Esophagus squamous epithelium (tissue), 5 donors: ENCODE measurements around the gene IQSEC3. TPM values are rescaled to one million over a fixed set of nuclear protein-coding genes. Genes with fewer than 3 reads are reported as not detected.
A peak's percentile ranks its signal among the peaks of the same experiment; 100 is the strongest.

Experiments used
- DNase-seq: peaks from one replicate; lab custom pipeline; 2025; lab: John Stamatoyannopoulos, UW
- H3K27ac ChIP-seq, 4 donors: fragments of 200-600 bp; sonication (generic); one replicate each; pipeline ENCODE4 v1.5.1; 2016 to 2019; ENCODE audit warnings: mild to moderate bottlenecking in 1 of 4
- H3K27me3 ChIP-seq, 4 donors: fragments of 200-600 bp; sonication (generic); 1 replicate in 3 of 4; 2 replicates in 1 of 4; pipeline versions ENCODE4 v1.5.1 to v1.6.0; 2017 to 2021; ENCODE audit warnings: antibody characterized with exemption in 1 of 4
- H3K36me3 ChIP-seq, 3 donors: fragments of 200-600 bp; sonication (generic); one replicate each; pipeline ENCODE4 v1.5.1; 2016 to 2019
- H3K4me1 ChIP-seq, 3 donors: fragments of 200-600 bp; sonication (generic); one replicate each; pipeline ENCODE4 v1.5.1; 2017 to 2019
- H3K4me3 ChIP-seq, 4 donors: fragments of 200-600 bp; sonication (generic); 1 replicate in 3 of 4; 2 replicates in 1 of 4; pipeline ENCODE4 v1.5.1; 2016 to 2019; ENCODE audit warnings: mild to moderate bottlenecking in 2 of 4, moderate library complexity in 1 of 4
- H3K9me3 ChIP-seq, 3 donors: fragments of 200-600 bp; sonication (generic); one replicate each; pipeline ENCODE4 v1.5.1; 2016 to 2019
- CTCF ChIP-seq, 6 experiments: fragments of 450-650 bp in 4 of 6; fragments of 200-600 bp in 2 of 6; sonication (generic) in 2 of 6; IDR thresholded peaks; one replicate each; pipeline ENCODE4 v1.5.1; 2016 to 2019; ENCODE audit warnings: antibody characterized with exemption in 6 of 6, mild to moderate bottlenecking in 4 of 6, moderate library complexity in 4 of 6
- POLR2A ChIP-seq, 4 donors: fragments of 450-650 bp; IDR thresholded peaks; one replicate each; pipeline ENCODE4 v1.6.1; 2017; ENCODE audit warnings: antibody characterized with exemption in 4 of 4, mild to moderate bottlenecking in 4 of 4, moderate library complexity in 3 of 4
- WGBS, 2 donors: methylation state at CpG; one replicate each; pipeline ENCODE4 v1.1.5; 2018; 5-methylcytosine and 5-hydroxymethylcytosine counted together
- intact Hi-C: fragments of 100-400 bp; cut with DNase I; formaldehyde crosslinking; loops from one replicate; pipeline ENCODE4 v1.15.0; 2022
- total RNA-seq, 4 donors: library from RNA; depleted of rRNA; stranded (reverse); fragments of >200 nt; gene quantifications; one replicate each; pipeline ENCODE4 v1.1.0, GENCODE V29; 2016
- donor health status: DM: yes; HTN: yes; CAD: no.

The IQSEC3 gene
- total RNA-seq, 4 donors from 2014 or later = 0.04 to 0.95 (median 0.08) TPM; not detected in 1

GRCh38 chr12:151579-151978, 85.0 kb downstream of the IQSEC3 start:
- DNase-seq = no peak
- peaks cover 0 to 54% (median 0%) of the 10 kb centered on the region in 4 donors for H3K27me3 ChIP-seq
- no peaks in the 10 kb centered on the region for H3K36me3 ChIP-seq
- no peak overlapping the region for H3K27ac ChIP-seq
- H3K4me3 ChIP-seq = no peak overlapping the region
- TF ChIP-seq POLR2A (IDR thresholded peaks at IDR 0.05) (no peak), CTCF (IDR thresholded peaks at IDR 0.05) (no peak)
- 77 to 89% methylated on average over 5 of the region's 5 CpGs for WGBS, 2 donors
- H3K9me3 ChIP-seq = no peaks in the 10 kb centered on the region
- H3K4me1 ChIP-seq = peaks cover 0 to 8% (median 7%) of the 10 kb centered on the region in 3 donors
- intact Hi-C loops = no loop called here

- TF ChIP-seq CTCF (IDR thresholded peaks at IDR 0.05) = no peak
- Histone ChIP-seq H3K4me1 (peaks cover 0 to 8% (median 7%) of the 10 kb centered on the region in 3 donors), H3K9me3 (no peaks in the 10 kb centered on the region), H3K36me3 (no peaks in the 10 kb centered on the region), H3K27me3 (peaks cover 0 to 54% (median 0%) of the 10 kb centered on the region in 4 donors), H3K27ac (no peak overlapping the region), H3K4me3 (no peak overlapping the region)
- DNase-seq = no peak
- intact Hi-C loops = no loop called here
- WGBS, 2 donors = 50 to 64% methylated on average over 2 to 3 of the region's 3 CpGs
Observed at GRCh38 chr12:152440-152839, 85.9 kb downstream of the IQSEC3 start.

- intact Hi-C loops = no loop called here
- no peak for TF ChIP-seq POLR2A (IDR thresholded peaks at IDR 0.05)
- peak in 5 of 6 experiments; percentile 41 to 65 (median 46) for TF ChIP-seq CTCF (IDR thresholded peaks at IDR 0.05)
- peaks cover 0 to 8% (median 7%) of the 10 kb centered on the region in 3 donors for H3K4me1 ChIP-seq
- WGBS, 2 donors = 19 to 39% methylated on average over 4 to 9 of the region's 11 CpGs
- no peak overlapping the region for H3K27ac ChIP-seq
- peaks cover 0 to 54% (median 0%) of the 10 kb centered on the region in 4 donors for H3K27me3 ChIP-seq
- H3K36me3 ChIP-seq = no peaks in the 10 kb centered on the region
- no peak for DNase-seq
- H3K9me3 ChIP-seq = no peaks in the 10 kb centered on the region
- no peak overlapping the region for H3K4me3 ChIP-seq
Observed at GRCh38 chr12:153080-153746, 86.6 kb downstream of the IQSEC3 start.

- no peak overlapping the region for H3K27ac ChIP-seq
- H3K27me3 ChIP-seq = peaks cover 0 to 54% (median 0%) of the 10 kb centered on the region in 4 donors
- H3K4me3 ChIP-seq = no peak overlapping the region
- no peak for DNase-seq
- WGBS, 2 donors = 90 to 91% methylated on average over 9 to 12 of the region's 12 CpGs
- H3K9me3 ChIP-seq = no peaks in the 10 kb centered on the region
- H3K4me1 ChIP-seq = peaks cover 0 to 5% (median 3%) of the 10 kb centered on the region in 3 donors
- TF ChIP-seq CTCF (IDR thresholded peaks at IDR 0.05) (no peak), POLR2A (IDR thresholded peaks at IDR 0.05) (no peak)
- intact Hi-C loops = no loop called here
- no peaks in the 10 kb centered on the region for H3K36me3 ChIP-seq
Observed at GRCh38 chr12:154058-154457, 87.5 kb downstream of the IQSEC3 start.

GRCh38 chr12:155006-155405, 88.4 kb downstream of the IQSEC3 start:
- intact Hi-C loops = no loop called here
- Histone ChIP-seq H3K27me3 (peaks cover 0 to 51% (median 0%) of the 10 kb centered on the region in 4 donors), H3K4me3 (no peak overlapping the region), H3K9me3 (no peaks in the 10 kb centered on the region), H3K4me1 (no peaks in the 10 kb centered on the region), H3K36me3 (no peaks in the 10 kb centered on the region), H3K27ac (no peak overlapping the region)
- DNase-seq = no peak
- TF ChIP-seq POLR2A (IDR thresholded peaks at IDR 0.05) (no peak), CTCF (IDR thresholded peaks at IDR 0.05) (no peak)
- 83 to 91% methylated on average over 1 to 3 of the region's 9 CpGs for WGBS, 2 donors
